CD4-positive, alpha-beta T cell treated with Interferon gamma for 1 hour (primary cell): ENCODE measurements around the gene ITFG1.

Experiments used
- DNase-seq: peaks from one replicate; pipeline ENCODE4 v3.0.0-alpha.2; 2020

ITFG1 gene

GRCh38 chr16:47320546-47321310, 140.1 kb downstream of the ITFG1 start:
- no peak for DNase-seq

- no peak for DNase-seq
Observed at GRCh38 chr16:47317465-47318240, 143.2 kb downstream of the ITFG1 start.

- DNase-seq = no peak
Observed at GRCh38 chr16:47316442-47317015, 144.3 kb downstream of the ITFG1 start.

GRCh38 chr16:47311738-47312505, 148.9 kb downstream of the ITFG1 start:
- no peak for DNase-seq

- DNase-seq = no peak
Observed at GRCh38 chr16:47310792-47311211, 150.1 kb downstream of the ITFG1 start.

GRCh38 chr16:47309581-47310312, 151.1 kb downstream of the ITFG1 start:
- DNase-seq = no peak

- DNase-seq = no peak
Observed at GRCh38 chr16:47308601-47309000, 152.3 kb downstream of the ITFG1 start.

- DNase-seq = no peak
Observed at GRCh38 chr16:47304563-47304962, 156.3 kb downstream of the ITFG1 start.

- no peak for DNase-seq
Observed at GRCh38 chr16:47299587-47299986, 161.3 kb downstream of the ITFG1 start.

GRCh38 chr16:47284999-47285398, 175.9 kb downstream of the ITFG1 start:
- DNase-seq = no peak

- no peak for DNase-seq
Observed at GRCh38 chr16:47278306-47278970, 182.4 kb downstream of the ITFG1 start.

GRCh38 chr16:47276522-47276921, 184.3 kb downstream of the ITFG1 start:
- no peak for DNase-seq

GRCh38 chr16:47262938-47263337, 197.9 kb downstream of the ITFG1 start:
- DNase-seq = no peak

- no peak for DNase-seq
Observed at GRCh38 chr16:47260503-47260902, 200.4 kb downstream of the ITFG1 start.

- no peak for DNase-seq
Observed at GRCh38 chr16:47258874-47259461, 201.9 kb downstream of the ITFG1 start.

- no peak for DNase-seq
Observed at GRCh38 chr16:47254756-47255155, 206.1 kb downstream of the ITFG1 start.

- no peak for DNase-seq
Observed at GRCh38 chr16:47250983-47251382, 209.9 kb downstream of the ITFG1 start.

- DNase-seq = no peak
Observed at GRCh38 chr16:47247690-47248089, 213.2 kb downstream of the ITFG1 start.

GRCh38 chr16:47244206-47244605, 216.7 kb downstream of the ITFG1 start:
- no peak for DNase-seq

- DNase-seq = no peak
Observed at GRCh38 chr16:47241061-47241460, 219.8 kb downstream of the ITFG1 start.

GRCh38 chr16:47236716-47237115, 224.1 kb downstream of the ITFG1 start:
- DNase-seq = no peak
